IPS-NIHi11 (cell line): Measurements from ENCODE around the gene METAP1D.

Source experiments
- DNase-seq: peaks from one replicate; pipeline ENCODE4 v3.0.0; 2012; ENCODE audit warnings: mixed read lengths, low spot score

Gene METAP1D

GRCh38 chr2:172091761-172092566, 92.2 kb downstream of the METAP1D start:
- no peak for DNase-seq

GRCh38 chr2:172092716-172093415, 93.1 kb downstream of the METAP1D start:
- DNase-seq, result no peak

- DNase-seq, result no peak
Measured at GRCh38 chr2:172093416-172094293, 93.9 kb downstream of the METAP1D start.

GRCh38 chr2:172094294-172095145, 94.8 kb downstream of the METAP1D start:
- DNase-seq, result peak; percentile 53

GRCh38 chr2:172095146-172095904, 95.6 kb downstream of the METAP1D start:
- DNase-seq, result peak; percentile 65

- DNase-seq, result peak; percentile 26
Measured at GRCh38 chr2:172095905-172096625, 96.3 kb downstream of the METAP1D start.

- DNase-seq, result peak; percentile 35
Measured at GRCh38 chr2:172096626-172097547, 97.1 kb downstream of the METAP1D start.

GRCh38 chr2:172097557-172098131, 97.9 kb downstream of the METAP1D start:
- DNase-seq, result no peak

GRCh38 chr2:172098287-172098649, 98.5 kb downstream of the METAP1D start:
- no peak for DNase-seq

- peak; percentile 46 for DNase-seq
Measured at GRCh38 chr2:172098650-172099471, 99.1 kb downstream of the METAP1D start.

- no peak for DNase-seq
Measured at GRCh38 chr2:172099472-172100079, 99.8 kb downstream of the METAP1D start.

GRCh38 chr2:172100080-172100934, 100.6 kb downstream of the METAP1D start:
- no peak for DNase-seq

- DNase-seq, result no peak
Measured at GRCh38 chr2:172100935-172101820, 101.4 kb downstream of the METAP1D start.

GRCh38 chr2:172101821-172102390, 102.2 kb downstream of the METAP1D start:
- peak; percentile 23 for DNase-seq
